Coronary artery (tissue), 2 donors: ENCODE measurements around the gene SPHK2.
"Not testable (repeated sequence)": the region's sequence is repeated elsewhere in the genome, so short reads cannot be mapped to it uniquely, and the experiment has no call there.

ENCODE experiments used
- DNase-seq: peaks from one replicate; pipeline ENCODE4 v3.0.0-alpha.2; 2017; ENCODE audit warnings: low spot score
- H3K27ac ChIP-seq, 2 donors: fragments of 200-600 bp; sonication (generic); one replicate each; pipeline ENCODE4 v1.5.1; 2016 to 2019
- H3K4me3 ChIP-seq: fragments of 200-600 bp; sonication (generic); 2 replicates; pipeline ENCODE4 v1.5.1; 2016; ENCODE audit warnings: mild to moderate bottlenecking, moderate library complexity
- TF ChIP-seq, protein P1 (sequence below): fragments of 200-600 bp; sonication (generic); IDR thresholded peaks from one replicate; pipeline ENCODE4 v1.5.1; 2019; ENCODE audit warnings: antibody characterized with exemption

Gene SPHK2

DNA sequence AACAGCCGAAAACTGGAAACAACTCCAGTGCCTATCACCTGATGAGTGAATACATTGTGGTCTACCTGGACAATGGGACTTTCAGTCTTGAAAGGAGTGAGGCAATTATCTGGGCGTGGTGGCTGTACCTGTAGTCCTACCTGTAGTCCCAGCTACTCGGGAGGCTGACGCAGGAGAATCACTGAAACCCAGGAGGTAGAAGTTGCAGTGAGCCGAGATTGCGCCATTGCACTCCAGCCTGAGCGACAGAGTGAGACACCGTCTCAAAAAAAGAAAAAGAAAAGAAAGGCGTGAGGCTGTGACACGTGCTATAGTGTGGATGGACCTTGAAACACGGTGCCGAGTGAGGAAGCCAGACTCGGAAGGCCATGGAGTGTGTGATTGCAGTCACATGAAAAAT lies 57.6 kb downstream of the SPHK2 start:
- no peak for DNase-seq
- H3K27ac ChIP-seq, result no peak overlapping the region

DNA sequence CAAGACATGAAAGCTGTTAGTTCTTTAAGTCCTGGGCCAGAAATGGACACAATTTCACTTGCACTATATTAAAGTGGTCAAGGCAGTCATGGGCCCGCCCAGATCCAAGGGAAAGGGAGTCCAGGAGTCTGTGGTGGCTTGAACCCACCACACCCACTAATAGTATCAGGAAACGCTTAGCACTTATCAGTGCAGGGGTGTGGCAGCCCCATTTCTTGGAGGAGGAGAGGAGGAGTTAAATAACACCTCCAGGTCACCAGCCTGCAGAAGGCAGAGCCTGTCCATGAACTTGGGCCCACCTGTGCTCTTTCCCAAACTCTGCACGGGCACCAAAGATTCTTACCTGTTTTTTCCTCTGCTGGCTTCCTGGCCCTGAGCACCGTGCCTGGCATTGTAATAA lies 58.9 kb downstream of the SPHK2 start:
- Histone ChIP-seq H3K27ac (no peak overlapping the region), H3K4me3 (no peak overlapping the region)
- TF ChIP-seq, protein P1, sequence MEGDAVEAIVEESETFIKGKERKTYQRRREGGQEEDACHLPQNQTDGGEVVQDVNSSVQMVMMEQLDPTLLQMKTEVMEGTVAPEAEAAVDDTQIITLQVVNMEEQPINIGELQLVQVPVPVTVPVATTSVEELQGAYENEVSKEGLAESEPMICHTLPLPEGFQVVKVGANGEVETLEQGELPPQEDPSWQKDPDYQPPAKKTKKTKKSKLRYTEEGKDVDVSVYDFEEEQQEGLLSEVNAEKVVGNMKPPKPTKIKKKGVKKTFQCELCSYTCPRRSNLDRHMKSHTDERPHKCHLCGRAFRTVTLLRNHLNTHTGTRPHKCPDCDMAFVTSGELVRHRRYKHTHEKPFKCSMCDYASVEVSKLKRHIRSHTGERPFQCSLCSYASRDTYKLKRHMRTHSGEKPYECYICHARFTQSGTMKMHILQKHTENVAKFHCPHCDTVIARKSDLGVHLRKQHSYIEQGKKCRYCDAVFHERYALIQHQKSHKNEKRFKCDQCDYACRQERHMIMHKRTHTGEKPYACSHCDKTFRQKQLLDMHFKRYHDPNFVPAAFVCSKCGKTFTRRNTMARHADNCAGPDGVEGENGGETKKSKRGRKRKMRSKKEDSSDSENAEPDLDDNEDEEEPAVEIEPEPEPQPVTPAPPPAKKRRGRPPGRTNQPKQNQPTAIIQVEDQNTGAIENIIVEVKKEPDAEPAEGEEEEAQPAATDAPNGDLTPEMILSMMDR, result no peak
- no peak for DNase-seq

More for the DNA sequence above, 57.6 kb downstream of the SPHK2 start:
- TF ChIP-seq, protein P1, result no peak
- H3K4me3 ChIP-seq, result no peak overlapping the region

DNA sequence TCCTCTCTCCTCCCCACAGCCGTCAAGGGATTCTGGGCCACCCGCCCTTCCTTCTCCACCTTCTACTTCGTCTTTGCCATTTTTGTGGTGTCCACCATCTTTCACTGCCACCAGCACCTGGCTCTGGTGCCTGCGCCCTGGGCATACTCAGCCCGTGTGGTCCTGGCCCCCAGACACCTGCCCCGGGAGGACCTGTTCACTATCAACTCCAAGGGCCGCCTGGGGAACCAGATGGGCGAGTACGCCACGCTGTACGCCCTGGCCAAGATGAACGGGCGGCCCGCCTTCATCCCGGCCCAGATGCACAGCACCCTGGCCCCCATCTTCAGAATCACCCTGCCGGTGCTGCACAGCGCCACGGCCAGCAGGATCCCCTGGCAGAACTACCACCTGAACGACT lies 60.7 kb downstream of the SPHK2 start:
- not testable (repeated sequence) for DNase-seq, H3K4me3 ChIP-seq, H3K27ac ChIP-seq
